ENCODE data around the gene NPC1L1.
"Not testable (repeated sequence)": the region's sequence is repeated elsewhere in the genome, so short reads cannot be mapped to it uniquely, and the experiment has no call there.

The NPC1L1 gene

DNA sequence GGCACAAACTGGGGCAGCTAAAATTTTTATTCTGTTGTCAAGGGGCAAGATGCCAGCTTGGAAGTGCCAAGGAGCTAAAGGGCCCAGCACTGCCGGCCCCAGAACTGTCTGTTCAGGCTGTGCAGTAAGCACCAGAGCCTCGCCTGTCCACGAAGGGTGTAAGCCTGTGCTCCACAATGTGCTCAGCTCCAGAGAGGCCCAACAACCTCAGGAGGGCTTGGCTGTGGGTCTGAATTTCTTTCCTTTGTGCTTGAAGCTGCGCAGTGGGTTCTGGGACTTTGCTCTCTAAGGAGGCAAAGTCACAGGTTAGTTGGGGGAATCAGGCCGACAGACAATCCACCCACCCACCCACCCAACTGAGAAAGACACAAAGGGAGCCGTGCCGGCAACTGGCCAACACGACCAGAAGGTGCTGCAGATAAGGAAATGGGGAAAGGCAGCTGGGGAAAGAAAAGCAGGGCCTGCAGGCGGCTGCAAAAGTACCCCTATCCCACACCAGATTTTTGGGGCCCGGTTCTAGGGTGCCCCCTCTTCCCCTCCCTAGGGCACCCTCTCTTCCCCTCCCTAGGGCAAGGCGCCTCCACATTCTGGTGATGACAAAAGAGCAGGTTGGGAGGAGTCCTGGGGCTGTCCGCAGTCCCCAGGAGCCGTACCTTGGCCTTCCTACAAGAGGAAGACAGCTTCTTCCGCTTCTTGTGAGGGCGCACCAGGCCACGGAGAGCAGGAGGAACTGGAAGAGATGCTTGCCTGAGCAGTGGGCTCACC is 24.8 kb upstream of the NPC1L1 start:
- peak in 1 of 14 donors; percentile 11 for DNase-seq

DNA sequence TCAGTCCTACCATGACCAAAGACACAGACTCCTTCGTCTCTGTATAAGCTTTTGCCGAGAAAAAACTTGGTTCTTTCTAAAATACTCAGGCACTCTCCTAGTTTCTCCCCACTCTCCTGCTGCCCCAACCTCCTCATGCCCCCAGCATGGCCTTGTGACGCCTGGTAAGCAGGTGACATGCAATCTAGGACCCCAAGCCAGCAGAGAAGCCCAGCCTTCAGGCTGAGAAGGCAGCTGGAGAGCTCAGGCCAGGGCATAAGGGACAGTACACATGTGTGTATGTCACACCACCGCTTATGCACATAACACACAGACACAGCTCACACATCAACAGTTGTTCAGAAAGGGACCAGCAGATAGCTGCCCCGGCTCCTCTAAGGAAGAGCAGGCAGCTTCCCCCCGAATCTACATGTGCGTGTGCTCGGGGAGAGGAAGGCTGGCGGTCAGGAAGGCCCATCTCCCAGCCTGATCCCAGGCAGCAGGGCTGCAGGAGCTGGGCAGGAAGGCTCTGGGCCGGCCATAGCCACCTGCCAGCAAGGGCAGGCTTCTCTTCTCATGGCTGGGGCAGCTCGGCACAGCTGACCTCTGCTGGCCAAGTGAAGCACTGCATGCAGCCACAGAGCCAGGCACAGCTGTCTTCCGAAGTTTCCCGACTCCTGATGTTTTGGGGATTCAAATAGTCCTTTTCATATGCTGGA is 24.1 kb upstream of the NPC1L1 start:
- DNase-seq, result peak in 11 of 14 donors; percentile 11 to 52 (median 24)

DNA sequence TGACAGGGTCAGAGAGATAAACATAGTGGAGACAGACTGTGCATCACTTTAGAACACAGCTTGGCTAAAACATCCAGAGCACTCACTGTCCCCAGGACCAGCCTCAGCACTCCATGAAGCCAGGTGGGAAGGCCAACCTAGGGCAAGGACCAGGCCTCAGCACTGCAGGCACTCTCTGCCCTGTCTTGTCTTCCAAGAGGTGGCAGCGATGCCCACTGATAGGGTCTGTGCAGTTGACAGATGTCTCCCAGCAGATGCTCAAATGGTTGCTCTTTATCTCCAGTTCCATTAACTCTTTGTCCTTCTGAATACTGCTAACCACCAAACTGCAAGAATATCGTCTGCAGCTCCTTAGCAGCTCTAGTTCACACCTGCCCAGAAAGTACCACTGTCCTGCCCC is 23.5 kb upstream of the NPC1L1 start:
- DNase-seq, result no peak

DNA sequence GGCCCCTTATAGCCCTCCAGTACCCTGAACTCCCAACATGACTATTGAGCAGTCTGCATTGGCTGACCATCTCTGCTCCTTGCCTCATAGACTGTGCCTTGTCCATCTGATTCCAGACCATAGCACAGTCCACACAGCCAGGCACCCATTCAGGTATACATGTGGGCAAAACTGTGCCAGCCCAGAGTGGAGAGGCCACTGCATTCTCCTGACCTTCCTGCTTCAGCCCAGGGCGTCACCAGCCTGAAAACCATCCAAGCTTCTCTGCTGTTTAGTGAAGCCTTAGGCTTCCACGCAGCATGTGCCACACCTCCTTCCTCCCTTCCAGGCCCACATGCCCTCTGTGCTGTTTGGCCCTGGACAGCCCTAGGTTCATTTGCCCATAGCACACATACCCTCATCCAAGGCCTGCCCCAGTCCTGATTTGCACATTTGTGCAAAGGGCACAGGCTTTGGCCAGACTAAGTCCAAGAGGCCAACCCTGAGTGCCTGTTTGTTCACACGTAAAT is 22.1 kb upstream of the NPC1L1 start:
- DNase-seq, result no peak

DNA sequence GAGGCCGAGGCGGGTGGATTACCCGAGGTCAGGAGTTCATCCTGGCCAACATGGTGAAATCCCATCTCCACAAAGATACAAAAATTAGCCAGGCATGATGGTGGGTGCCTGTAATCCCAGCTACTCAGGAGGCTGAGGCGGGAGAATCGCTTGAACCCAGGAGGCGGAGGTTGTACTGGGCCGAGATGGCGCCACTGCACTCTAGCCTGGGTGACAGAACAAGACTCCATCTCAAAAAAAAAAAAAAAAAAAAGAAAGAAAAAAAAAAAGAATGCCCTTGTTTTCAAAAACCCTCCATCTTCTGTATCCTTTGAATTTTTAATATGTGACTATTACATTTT is 21.5 kb upstream of the NPC1L1 start:
- DNase-seq, result not testable (repeated sequence)

DNA sequence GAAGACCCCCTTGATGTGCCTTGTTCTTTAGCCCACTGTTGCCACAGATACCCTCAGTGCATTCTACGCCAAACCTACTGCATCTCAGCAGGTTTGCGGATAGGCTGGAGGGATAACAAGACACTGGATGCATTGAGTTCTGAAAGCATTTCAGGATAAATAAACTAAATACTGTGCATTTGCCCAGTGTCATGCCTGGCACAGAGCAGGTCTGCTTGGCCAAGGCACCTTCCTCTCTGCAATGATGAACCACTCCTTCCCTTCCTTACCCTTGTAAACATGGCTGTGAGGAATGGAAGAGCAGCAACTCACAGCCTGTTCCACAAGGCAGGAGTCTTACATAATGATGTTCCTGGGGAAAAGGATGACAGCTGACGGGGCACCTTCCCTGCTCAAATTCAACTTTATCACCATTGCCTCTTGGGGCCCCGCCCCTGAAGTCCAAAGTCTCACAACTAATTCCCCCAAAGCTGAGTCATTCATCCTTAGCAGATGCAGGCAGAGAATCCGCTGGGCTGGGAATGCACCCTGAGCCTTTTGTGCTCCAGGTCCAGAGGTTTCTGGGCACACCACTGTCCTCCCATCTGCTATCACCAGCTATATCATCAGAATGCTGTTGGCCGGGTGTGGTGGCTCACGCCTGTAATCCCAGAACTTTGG is 21.0 kb upstream of the NPC1L1 start:
- DNase-seq, result no peak

DNA sequence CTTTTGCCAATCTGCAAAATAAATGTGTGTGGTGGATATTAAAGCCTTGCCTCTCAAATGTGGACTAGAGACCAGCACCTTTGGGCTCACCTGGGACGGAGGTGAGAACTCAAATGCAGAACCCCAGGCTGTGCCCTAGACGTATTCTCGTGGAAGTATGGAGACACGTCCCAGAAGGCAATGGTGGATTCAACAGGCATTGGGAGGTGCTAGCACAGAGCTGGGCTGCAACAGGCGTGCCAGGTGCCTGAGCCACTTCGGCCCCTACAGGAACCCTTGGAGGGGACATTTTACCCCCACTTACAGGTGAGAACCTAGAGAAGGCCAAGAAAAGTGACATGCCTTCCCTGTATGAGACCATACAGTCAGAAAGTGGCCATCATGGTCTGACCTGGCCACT is 20.4 kb upstream of the NPC1L1 start:
- no peak for DNase-seq

DNA sequence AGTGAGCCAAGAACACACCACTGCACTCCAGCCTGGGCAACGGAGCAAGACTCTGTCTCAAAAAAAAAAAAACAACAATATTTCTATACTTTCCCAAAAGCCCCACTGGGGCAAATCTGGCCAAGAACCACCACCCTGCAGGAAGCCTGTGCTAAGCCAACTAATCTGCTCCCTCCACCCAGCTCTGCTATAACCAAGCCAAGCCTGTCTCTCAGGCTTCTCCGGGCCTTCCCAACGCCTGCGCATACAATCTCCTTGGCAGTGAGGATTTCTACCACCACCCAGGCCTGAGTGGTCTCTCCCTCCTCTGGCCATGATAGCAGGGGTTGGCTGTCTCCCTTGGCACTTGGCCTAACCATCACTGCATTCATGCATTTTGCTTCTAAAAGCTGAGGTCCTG is 18.4 kb upstream of the NPC1L1 start:
- peak in 1 of 14 donors; percentile 20 for DNase-seq

DNA sequence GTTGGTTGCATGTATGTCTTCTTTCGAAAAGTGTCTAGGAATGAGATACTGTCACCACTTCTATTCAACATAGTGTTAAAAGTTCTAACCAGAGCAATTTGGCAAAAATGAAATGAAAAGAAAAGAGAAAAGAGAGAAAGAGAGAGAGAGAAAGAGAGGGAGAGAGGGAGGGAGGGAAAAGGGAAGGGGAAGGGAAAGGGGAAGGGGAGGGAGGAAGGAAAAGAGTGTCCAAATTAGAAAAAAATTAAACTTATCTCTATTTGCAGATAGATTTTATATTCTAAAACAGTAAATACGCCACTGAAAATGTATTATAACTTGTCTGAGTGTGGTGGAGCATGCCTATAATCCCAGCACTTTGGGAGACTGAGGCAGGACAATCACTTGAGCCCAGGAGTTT is 16.4 kb upstream of the NPC1L1 start:
- DNase-seq, result no peak

DNA sequence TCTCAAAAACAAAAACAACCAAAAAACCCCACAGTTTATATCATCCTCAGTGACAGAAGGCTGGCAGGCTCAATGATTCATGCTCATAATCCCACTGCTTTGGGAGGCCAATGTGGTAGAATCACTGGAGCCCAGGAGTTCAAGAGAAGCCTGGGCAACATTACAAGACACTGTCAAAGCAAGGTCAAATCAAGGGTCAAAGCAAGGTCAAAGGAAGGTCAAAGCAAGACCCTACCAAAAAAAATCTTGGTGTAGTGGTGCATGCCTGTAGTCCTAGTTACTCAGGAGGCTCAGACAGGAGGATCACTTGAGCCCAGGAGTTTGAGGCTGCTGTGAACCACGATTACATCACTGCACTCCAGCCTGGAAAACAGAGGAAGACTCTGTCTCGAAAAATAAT is 14.2 kb upstream of the NPC1L1 start:
- no peak for DNase-seq

DNA sequence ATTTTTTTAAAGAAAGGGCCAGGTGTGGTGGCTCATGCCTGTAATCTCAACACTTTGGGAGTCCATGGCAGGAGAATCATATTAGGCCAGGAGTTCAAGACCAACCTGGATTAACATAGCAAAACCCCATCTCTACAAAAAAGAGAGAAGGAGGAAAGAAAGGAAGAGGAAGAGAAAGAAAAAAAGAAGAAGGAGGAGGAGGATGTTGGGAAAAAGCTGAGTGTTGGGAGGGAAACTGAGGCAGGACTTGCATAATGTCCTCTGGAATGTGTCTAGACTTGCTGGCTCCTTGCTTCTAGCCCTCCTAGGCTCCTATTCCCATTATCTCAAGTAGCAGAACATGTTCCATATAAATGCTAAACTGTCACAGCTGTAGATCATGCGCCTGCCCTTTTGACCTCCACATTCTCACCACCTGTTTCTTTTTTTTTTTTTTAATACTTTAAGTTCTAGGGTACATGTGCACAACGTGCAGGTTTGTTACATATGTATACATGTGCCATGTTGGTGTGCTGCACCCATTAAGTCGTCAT is 11.4 kb upstream of the NPC1L1 start:
- not testable (repeated sequence) for DNase-seq

DNA sequence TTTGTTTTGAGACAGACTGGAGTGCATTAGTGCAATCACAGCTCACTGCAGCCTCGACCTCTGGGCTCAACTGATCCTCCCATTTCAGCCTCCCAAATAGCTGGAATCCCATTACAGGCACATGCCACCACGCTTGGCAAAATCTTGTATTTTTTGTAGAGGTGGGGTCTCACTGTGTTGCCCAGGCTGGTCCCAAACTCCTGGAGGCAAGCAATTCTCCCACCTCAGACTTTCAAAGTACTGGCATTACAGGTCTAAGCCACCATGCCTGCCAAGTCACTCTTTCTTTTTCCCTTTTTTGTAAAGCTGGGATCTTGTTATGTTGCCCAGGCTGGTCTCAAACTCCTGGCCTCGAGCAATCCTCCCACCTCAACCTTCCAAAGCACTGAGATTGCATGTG is 8.3 kb upstream of the NPC1L1 start:
- DNase-seq, result no peak

DNA sequence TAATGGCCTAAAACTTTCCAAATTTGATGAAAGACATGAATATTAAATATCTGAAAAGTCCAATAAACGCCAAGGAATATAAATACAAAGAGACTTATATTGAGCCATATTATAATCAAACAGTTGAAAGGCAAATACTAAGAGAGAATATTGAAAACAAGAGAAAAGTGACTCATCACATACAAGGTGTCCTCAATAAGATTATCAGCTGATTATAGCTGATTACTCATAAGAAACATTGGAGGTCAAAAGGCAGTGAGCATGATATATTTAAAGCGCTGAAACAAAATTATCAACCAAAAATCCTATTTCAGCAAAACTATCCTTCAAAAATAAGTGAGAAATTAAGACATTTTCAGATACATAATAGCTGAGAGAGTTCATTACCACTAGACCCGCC is 7.8 kb upstream of the NPC1L1 start:
- no peak for DNase-seq

DNA sequence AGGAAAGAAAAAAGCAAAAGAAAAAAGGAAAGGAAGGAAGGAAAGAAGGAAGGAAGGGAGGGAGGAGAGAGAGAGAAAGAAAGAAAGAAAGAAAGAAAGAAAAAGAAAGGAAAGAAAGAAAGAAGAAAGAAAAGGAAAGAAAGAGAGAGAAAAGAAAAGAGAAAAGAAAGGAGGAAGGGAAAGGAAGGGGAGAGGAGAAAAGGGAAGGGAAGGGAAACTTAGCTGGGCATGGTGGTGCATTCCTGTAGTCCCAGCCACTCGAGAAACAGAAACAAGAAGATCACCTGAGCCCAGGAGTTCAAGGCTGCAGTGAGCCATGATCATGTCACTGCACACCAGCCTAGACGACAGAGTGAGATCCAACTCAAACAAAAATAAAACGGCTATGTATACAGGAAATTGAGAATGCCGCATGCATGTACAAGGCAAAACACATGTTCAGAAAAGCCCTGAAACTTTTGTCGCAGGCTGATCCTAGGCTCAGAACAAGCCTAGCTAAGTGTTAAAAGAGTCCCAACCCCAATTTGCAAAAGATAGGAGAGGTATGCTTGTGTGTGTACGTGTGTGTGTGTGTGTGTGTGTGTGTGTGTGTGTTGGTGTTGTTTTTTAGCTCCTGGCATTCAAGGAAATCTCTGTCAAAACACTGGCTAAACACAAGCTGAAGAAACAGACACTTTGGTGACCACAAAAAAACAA is 6.6 kb upstream of the NPC1L1 start:
- DNase-seq, result no peak

DNA sequence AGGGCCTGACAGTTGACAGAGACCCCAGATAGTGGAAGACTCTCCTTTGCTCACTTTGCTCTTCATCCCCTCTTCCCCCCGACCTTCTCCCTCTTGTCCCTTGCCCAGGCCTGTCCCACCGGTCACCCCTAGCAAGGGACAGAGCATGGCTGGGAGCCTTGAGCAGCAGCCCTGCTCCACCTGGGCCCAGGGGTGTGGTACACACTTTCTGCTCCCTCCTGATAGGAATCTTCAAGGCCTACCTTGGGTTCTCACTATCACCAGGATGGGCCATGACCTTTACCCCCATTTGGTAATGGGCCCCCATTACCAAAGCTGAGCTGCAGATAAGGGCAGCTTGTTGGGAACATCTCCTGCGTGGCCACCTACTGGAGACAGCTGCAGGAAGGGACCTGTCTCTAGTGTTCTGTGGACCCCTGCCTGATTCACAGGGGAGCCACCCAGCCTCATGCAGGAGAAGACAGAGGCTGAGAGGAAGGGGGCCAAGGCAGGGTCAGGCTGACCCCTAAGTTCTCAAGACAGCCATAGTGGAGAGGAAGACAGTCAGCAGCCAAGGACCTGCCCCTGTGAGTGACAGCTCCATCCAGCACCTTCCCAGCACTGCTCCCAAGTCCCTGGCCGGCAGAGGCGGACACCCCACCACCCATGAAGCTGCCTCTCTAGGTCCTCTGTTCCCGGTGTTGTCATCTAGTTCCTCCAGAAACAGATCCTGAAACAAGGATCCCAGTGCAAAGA is 913 bp upstream of the NPC1L1 start:
- DNase-seq, result no peak

DNA sequence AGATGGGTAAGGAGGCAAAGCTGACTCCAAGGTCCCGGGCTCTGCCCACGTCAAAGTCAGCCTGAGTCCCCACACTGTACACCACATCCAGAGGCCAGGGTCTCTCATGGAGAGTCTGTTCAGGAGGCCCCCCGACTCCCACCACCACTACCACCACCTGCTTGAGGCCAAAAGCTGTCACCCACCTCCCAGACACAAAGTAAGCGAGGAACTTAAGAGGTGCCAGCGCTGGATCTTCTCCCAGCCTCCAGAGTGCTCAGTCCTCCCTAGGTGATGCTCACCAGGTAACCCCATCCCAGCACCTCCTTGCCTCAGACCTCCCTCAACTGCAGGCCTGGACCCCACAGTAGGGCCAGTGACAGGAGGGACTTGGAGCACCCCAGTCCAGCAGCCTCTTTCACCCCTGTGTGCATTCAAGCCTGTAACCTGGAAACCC is 520 bp downstream of the NPC1L1 start:
- DNase-seq, result no peak

DNA sequence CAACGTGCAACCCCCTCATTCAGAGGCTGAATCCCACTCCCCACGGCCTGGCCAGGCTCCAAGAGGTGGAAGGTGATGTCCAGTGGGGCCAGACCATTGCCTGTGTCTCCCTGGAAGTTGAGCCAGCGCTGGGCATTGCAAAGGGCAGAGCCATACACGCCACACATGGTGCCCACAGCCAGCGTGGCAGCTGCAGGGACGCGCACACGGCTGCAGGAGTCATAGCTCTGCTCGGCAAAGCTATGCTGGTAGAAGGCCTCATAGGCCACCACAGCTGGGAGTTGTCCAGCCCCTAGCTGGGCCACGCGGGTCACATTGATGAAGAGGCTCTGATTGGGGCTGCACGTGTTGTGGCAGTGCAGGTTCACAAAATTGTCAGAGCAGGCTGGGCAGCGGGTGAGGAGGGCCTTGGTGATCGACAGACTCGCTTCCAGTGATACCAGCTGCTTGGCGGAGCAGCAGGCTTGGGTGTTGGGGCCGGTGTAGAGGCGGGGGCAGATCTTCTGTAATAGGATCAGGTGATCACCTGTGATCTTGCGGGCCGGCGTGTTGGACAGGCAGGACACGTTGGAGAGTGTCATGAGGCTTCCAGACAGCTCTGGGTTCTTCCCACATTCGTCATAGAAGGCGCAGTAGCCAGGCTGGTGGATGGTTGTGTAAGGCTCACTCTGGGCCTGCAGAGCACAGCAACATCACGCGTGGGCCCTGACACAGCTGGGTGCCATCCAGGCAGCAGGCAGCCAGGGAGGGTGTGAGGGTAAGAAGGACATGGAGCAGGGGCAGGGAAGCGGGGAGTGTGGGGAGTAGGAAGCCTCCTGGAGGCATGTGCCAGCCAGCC is 1.2 kb downstream of the NPC1L1 start:
- DNase-seq, result no peak

DNA sequence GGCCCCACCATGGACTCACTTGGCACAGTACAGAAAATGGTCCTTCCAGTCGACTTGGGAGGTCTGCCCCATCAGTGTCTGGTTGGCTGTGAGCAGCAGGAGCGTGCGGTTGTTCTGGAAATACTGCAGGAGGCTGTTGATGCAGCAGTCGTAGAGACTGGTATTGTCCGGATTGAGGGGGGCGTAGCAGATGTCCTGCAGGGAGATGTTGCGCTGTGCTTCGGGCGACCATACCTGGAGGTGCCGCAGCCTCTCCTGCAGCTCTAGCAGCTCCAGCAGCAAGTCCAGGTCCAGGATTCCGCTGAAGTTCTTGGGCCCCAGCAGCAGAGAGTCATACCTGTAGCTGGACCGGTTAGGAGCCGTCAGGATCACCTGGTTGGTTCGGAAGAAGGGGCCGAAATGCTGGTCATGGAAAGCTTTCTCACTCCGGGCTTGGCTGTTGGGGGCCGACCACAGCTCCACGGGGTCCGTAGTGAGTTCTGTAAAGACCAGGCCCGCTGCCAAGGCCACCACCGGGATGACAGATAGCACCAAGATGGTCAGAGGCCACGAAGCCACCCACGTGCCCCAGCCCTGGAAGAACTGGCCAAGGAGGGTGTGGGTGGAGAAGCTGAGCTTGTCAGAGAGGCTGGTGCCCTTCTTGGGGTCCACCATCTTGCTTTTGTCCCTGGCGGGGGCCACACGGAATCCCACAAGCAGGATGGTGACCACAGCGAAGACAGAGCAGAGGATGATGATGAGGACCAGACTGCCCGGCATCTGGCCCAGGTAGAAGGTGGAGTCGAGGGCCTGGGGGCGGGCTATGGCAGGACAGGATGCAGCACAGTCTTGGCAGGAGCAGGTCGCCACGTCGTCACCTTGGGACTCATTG is 2.1 kb downstream of the NPC1L1 start:
- DNase-seq, result no peak

DNA sequence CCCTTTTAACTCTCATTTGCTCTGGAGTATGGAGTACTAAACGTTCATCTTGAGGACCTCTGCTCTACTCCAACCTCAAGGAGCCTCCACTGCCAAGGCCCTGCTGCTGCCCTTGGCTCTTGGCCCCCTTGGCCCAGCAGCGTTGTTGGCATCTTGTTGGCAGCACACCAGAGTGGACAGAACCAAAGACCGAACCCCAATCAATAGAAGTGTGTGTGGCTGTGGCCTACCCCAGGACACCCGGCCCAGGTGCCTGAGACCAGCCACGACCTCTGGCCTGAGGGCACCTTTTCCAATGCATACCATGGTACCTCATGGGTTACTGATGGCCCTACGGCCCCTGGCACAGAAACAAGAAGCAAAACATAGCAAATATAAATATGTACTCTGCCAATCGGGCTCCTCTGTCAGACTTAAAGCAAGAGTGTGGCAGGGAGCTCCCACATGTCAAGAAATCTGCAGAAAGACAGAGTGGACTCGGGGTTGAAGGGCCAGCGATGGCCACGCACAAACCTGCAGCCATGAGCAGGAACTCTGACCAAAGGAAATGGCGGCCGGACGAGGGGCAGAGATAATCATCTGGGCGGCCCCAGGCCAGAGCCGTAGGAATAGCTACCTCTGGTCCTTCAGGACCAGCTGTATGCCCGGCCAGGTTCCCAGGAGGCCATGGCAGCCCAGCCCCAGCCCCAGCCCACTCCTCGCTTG is 2.9 kb downstream of the NPC1L1 start:
- DNase-seq, result no peak

All from C1 segment of cervical spinal cord (tissue), 14 donors.